ENCODE data around the gene SLC17A9.
"Not testable (repeated sequence)": the region's sequence is repeated elsewhere in the genome, so short reads cannot be mapped to it uniquely, and the experiment has no call there.

The SLC17A9 gene

GRCh38 chr20:62956387-62957135 is 4.1 kb downstream of the SLC17A9 start:
- no peak for DNase-seq

GRCh38 chr20:62957136-62958117 is 4.9 kb downstream of the SLC17A9 start:
- no peak for DNase-seq

DNA sequence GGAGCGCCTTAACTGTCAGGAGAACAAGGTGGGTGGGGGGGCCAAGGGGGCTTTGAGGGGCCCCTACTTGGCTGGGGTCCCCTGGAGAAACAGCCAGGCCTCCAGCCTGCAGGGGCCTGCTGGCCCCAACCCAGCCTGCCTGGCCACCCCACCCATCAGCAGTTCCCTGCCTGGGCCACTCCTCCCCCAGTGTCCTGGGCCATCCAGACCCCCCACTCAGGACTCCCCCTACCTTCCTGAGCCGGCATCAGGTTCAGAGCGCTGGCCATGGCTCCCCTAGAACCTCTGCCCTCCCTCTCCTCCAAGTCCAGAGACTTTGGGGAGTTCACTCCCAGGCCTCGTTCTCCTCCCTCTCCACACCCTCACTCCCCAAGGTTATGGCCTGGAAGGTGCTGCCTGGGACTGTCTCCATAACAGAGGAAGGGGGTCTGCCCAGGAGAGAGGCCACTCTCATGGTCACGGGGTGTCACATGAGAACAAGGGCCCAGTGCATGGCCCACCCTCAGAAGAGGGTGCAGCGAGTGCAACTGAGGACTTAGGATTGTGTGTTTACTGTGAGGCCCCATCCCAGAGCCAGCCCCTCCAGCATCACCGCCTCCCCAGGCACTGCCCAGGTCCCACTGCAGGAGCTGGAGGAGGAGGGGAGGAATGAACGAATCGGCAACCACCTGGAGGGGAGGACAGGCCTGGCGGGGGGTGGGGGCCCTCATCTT is 6.0 kb downstream of the SLC17A9 start:
- no peak for DNase-seq

DNA sequence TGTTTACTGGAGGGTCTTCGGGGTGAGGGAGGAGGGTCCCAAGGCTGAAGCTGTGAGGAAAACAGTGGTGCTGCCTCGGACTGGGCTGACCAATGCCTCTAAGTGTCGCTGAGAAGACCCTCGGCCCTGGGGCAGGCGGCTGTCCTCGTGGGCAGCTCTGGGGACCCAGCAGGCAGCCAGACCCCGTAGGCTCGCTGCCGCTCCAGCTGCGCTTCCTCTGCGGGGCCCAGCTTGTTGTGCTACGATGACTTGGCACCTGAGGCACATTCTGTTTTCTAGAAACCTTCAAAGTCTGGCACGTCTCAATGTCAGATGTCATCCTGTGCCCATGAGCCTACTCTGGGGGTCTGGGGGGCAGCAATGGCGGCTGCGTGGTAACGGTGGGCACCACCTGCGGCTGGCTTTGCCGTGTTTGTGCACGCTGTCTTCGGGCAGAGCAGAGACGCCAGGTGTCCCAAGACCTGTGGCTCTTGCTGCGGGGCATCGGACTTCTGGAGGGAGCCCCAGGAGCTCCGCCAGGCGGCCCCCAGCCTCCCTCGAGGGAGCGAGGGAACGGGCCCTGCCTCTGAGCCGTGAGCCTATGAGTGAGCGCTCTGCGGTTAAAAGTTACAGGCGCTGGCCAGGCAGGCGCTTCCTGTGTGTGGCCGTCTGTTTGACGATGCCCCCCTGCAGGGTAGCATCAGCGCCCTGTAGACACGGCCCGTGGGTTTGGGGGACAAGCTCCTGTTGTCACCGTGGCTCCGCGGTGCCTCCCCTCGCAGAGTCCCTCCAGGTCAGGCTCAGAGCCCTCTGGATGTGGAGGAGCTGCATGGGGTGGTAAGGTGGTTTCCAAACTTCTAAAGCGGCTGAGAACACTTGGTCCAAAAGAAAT is 6.8 kb downstream of the SLC17A9 start:
- peak in 1 of 6 experiments; percentile 15 for DNase-seq

GRCh38 chr20:62959998-62960436 is 7.5 kb downstream of the SLC17A9 start:
- no peak for DNase-seq

GRCh38 chr20:62960446-62961309 is 8.2 kb downstream of the SLC17A9 start:
- DNase-seq: not testable (repeated sequence)

DNA sequence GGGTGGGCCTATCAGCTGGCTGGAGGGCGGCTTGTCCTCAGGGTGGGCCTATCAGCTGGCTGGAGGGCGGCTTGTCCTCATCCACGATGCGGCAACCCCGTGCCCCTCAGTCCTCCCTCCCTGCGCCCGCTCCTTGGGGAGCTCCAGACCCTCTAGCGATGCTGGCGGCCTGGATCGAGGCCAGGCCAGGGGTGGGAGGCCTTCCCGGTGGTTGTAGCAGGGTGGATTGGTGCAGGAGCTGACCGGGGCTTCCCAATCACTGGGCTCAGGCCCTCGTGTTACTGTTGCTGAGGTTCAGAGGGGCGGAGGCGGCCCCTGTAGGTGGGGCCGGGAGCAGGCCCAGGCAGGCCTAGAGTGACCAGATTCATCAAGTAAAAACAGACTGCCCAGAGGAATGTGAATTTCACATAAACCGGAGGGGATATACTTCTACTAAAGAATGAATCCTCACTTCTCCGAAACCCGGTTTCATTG is 8.8 kb downstream of the SLC17A9 start:
- DNase-seq: no peak

- DNase-seq: no peak
These were observed 9.3 kb downstream of the SLC17A9 start for GRCh38 chr20:62961799-62962198.

DNA sequence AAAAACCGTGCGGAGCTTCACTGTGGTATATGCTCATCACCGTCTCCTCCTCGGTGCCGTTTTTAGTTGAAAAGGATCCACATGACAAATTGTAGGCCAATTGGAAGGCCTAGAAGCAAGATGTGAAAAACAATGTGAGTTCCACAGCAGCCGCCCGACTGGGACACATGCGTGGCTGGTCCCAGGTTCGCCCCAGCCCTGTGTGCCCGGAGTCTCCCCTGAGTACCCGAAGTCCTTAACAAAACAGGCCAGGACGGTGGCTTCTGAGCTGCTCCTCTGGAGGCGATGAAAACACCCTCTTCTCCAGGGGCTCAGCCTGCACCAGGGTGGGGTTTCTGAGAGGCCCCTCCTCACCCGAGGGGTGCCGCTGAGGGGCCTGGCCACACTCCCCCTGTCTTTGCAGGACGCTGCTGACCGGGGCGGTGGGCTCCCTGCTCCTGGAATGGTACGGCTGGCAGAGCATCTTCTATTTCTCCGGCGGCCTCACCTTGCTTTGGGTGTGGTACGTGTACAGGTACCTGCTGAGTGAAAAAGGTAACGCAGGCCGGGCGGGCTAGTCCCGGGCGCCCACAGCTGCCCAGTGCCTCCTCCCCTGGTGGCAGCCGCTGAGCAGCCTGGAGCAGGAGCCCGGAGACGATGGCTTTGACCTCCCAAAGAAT is 9.8 kb downstream of the SLC17A9 start:
- DNase-seq: no peak

DNA sequence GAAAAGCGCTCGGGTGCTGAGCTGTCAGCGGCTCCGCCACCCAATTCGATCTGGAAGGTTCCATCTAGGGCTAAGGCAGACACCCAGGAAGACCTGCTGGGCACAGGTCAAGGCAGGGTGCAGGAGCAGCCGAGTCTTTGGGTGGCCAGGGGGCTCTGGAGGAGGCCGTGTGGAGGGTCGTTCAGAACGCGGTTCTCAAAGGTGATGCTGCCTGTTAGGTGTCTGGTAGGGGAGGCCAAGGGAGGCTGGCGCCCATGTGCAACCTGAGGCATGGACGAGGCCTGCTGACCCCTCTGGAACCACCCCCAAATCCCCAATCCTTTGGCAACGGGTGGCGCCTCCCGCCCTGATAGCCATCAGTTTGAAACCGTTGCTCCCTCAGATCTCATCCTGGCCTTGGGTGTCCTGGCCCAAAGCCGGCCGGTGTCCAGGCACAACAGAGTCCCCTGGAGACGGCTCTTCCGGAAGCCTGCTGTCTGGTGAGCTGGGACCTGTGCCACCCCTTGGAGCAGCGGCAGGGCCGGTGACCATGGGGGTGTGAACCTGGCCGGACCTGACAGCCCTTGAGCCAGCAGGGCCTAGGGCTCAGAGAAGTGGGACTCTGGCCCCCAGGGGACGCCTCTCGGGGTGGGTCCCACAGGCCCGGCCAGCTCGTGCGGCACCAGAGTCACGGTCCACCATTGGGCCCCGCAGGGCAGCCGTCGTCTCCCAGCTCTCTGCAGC is 10.5 kb downstream of the SLC17A9 start:
- DNase-seq: no peak

- DNase-seq: no peak
These were observed 11.3 kb downstream of the SLC17A9 start for GRCh38 chr20:62963614-62964397.

DNA sequence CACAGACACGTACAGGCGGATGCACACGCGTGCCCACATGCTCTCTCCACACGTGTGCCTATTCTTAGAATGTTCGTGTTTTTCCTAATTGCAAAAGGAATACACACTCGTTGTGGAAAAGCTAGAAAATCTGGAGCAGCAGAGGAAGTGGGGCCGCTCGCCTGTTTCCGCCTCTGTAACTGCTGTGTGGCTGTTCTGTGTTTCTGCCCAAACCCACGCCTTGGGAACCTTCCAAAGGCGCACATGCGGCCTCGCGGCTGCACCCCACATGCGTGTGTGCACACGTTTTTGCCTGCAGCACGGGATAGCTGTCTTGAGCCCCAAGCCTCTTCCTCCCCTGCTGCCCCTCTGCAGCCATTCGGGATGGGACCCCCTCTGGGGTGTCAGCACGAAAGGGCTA is 12.2 kb downstream of the SLC17A9 start:
- DNase-seq: no peak

- no peak for DNase-seq
These were observed 12.9 kb downstream of the SLC17A9 start for GRCh38 chr20:62965363-62965771.

- DNase-seq: no peak
These were observed 14.0 kb downstream of the SLC17A9 start for GRCh38 chr20:62966212-62967148.

DNA sequence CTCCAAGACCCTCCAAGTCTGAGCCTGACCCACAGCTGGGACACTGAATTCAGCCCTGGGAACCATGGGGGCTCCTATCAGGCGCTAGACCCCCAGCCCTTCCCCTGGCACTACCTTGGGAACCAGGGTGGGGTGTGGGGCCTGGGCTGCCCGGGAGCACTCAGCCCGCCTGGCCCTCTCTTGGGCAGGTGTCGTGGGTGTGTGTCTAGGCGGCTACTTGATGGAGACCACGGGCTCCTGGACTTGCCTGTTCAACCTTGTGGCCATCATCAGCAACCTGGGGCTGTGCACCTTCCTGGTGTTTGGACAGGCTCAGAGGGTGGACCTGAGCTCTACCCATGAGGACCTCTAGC is 14.6 kb downstream of the SLC17A9 start:
- DNase-seq: no peak

DNA sequence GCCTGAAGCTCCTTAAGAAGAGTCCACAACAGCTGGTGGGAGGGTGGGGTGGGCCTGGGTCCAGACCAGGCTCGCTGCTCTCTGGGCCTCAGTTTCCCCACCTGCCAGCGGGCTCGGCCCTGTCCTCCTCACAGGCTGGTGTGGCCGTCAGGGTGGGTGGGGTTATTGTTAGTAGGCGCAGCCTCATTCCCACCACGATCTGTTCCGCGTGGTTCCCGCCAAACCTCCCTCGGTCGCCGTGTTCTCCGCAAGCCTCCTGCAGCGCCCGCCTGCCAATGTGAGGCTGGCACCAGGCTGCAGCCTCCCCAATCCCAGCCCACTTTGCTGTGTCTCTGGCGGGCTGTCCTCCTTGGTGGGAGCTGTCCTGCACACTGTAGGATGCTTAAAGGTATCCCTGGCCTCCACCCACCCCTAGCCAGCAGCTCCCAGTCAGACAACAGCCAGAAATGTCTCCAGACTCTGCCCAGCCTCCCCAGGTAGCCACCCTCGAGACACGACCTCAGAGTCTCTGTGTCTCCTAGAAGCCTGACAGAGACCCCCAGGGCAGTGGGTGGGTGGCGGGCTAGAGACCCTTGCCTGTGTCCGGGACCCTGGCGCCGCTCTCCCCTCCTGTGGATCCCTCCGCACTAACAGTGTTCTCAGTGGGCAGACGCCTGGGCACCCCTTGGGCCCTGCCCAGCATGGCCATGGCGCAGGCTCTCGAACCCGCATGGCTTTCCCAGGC is 15.3 kb downstream of the SLC17A9 start:
- DNase-seq: no peak
